PC-9 (cell line): ENCODE measurements around the gene GADD45A.

Source experiments
- EZH2 ChIP-seq: fragments of 200-600 bp; sonication (generic); IDR thresholded peaks from 2 replicates; pipeline ENCODE4 v1.8.0; 2017; ENCODE audit warnings: antibody characterized with exemption, low read depth
- TF ChIP-seq, protein P1 (sequence below): fragments of 200-600 bp; sonication (generic); conservative IDR thresholded peaks from 2 replicates; pipeline ENCODE4 v1.6.1; 2017; ENCODE audit warnings: mixed run types, antibody characterized with exemption, mild to moderate bottlenecking, moderate library complexity

DNA sequence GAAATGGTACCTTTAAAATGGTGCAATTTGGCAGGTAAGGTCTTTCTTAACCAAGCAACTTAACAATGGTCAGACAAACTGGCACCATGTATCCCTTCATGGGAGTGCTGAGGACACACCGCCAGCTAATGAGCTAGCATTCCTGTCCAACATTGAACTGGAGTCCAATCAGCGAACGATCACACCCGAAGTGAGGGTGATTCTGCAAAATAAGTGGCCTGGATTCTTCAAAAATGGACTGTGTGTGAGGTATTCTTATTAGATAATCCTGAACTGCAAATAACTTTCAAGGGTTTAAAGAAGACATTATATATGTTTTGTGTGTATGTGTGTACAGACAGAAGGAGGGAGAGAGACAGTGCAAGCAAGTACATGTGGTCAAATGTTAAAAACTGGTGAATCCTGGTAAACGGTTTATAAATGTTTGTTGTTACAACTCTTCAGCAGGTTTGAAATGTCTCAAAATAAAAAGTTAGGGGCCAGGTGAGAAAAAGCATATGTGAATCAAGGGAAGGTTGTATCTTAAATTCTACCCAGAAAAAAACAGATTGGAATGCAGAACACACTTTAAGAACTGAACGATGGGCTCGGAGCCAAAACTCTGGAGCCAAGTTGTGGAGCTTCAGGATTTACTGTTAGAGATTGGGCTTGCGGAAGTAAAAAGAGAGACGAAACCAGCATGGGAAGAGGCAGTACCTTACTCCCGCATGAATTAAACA is 20.9 kb downstream of the GADD45A start:
- TF ChIP-seq, protein P1, sequence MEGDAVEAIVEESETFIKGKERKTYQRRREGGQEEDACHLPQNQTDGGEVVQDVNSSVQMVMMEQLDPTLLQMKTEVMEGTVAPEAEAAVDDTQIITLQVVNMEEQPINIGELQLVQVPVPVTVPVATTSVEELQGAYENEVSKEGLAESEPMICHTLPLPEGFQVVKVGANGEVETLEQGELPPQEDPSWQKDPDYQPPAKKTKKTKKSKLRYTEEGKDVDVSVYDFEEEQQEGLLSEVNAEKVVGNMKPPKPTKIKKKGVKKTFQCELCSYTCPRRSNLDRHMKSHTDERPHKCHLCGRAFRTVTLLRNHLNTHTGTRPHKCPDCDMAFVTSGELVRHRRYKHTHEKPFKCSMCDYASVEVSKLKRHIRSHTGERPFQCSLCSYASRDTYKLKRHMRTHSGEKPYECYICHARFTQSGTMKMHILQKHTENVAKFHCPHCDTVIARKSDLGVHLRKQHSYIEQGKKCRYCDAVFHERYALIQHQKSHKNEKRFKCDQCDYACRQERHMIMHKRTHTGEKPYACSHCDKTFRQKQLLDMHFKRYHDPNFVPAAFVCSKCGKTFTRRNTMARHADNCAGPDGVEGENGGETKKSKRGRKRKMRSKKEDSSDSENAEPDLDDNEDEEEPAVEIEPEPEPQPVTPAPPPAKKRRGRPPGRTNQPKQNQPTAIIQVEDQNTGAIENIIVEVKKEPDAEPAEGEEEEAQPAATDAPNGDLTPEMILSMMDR: no peak
- TF ChIP-seq EZH2: no peak
